ENCODE data around the gene SHISAL2A.

SHISAL2A gene

GRCh38 chr1:52623812-52624211 lies 9.2 kb upstream of the SHISAL2A start:
- DNase-seq = no peak

GRCh38 chr1:52627028-52627427 lies 5.9 kb upstream of the SHISAL2A start:
- no peak for DNase-seq

GRCh38 chr1:52628614-52629324 lies 4.2 kb upstream of the SHISAL2A start:
- DNase-seq = no peak

- no peak for DNase-seq
These were observed 3.7 kb upstream of the SHISAL2A start for GRCh38 chr1:52629325-52629643.

- DNase-seq = no peak
These were observed 3.3 kb upstream of the SHISAL2A start for GRCh38 chr1:52629667-52630066.

GRCh38 chr1:52631759-52632331 lies 1.1 kb upstream of the SHISAL2A start:
- DNase-seq = no peak

GRCh38 chr1:52633291-52633754 lies 355 bp downstream of the SHISAL2A start:
- DNase-seq = no peak

- no peak for DNase-seq
These were observed 1.1 kb downstream of the SHISAL2A start for GRCh38 chr1:52634111-52634510.

GRCh38 chr1:52635321-52636089 lies 2.5 kb downstream of the SHISAL2A start:
- DNase-seq = no peak

- no peak for DNase-seq
These were observed 4.0 kb downstream of the SHISAL2A start for GRCh38 chr1:52636721-52637695.

GRCh38 chr1:52637946-52638345 lies 5.0 kb downstream of the SHISAL2A start:
- DNase-seq = no peak

- no peak for DNase-seq
These were observed 7.7 kb downstream of the SHISAL2A start for GRCh38 chr1:52640697-52641096.

GRCh38 chr1:52641307-52641706 lies 8.3 kb downstream of the SHISAL2A start:
- no peak for DNase-seq

- no peak for DNase-seq
These were observed 12.3 kb downstream of the SHISAL2A start for GRCh38 chr1:52645261-52645660.

GRCh38 chr1:52651904-52652303 lies 18.9 kb downstream of the SHISAL2A start:
- no peak for DNase-seq

- no peak for DNase-seq
These were observed 20.4 kb downstream of the SHISAL2A start for GRCh38 chr1:52653207-52653849.

GRCh38 chr1:52654063-52654462 lies 21.1 kb downstream of the SHISAL2A start:
- no peak for DNase-seq

- DNase-seq = no peak
These were observed 24.7 kb downstream of the SHISAL2A start for GRCh38 chr1:52657702-52658101.

- DNase-seq = no peak
These were observed 25.8 kb downstream of the SHISAL2A start for GRCh38 chr1:52658795-52659194.

- no peak for DNase-seq
These were observed 26.4 kb downstream of the SHISAL2A start for GRCh38 chr1:52659356-52659755.

- DNase-seq = no peak
These were observed 27.1 kb downstream of the SHISAL2A start for GRCh38 chr1:52659851-52660596.

GRCh38 chr1:52660807-52661206 lies 27.8 kb downstream of the SHISAL2A start:
- DNase-seq = no peak
